GM23338 (cell line): Measurements from ENCODE around the gene ACOX1. TPM values are rescaled to one million over a fixed set of nuclear protein-coding genes. Genes with fewer than 3 reads are reported as not detected.

Source experiments
- ATAC-seq: fragments of 200-7000 bp; cut with Tn5 transposase; 3 replicates; pipeline ENCODE4 v1.9.1; 2020
- DNase-seq: peaks from one replicate; pipeline ENCODE4 v3.0.0-alpha.2; 2015; ENCODE audit warnings: low spot score
- H2AFZ ChIP-seq: fragments of 200-600 bp; sonication (generic); 2 replicates; pipeline ENCODE4 v1.8.0; 2016; ENCODE audit warnings: antibody characterized with exemption, mild to moderate bottlenecking, moderate library complexity
- H3F3A ChIP-seq: fragments of 200-600 bp; sonication (generic); replicated peaks from 2 replicates; pipeline ENCODE4 v1.8.0; 2017; ENCODE audit warnings: antibody characterized with exemption, mixed run types, low read depth
- H3K27ac ChIP-seq: fragments of 200-600 bp; sonication (generic); 2 replicates; pipeline ENCODE4 v1.6.1; 2016; ENCODE audit warnings: low read depth
- H3K27me3 ChIP-seq: fragments of 200-600 bp; sonication (generic); 2 replicates; pipeline ENCODE4 v1.8.0; 2016; ENCODE audit warnings: mild to moderate bottlenecking, mixed run types, moderate library complexity; ENCODE audit not compliant: insufficient read depth
- H3K36me3 ChIP-seq: fragments of 200-600 bp; sonication (generic); 2 replicates; pipeline ENCODE4 v1.8.0; 2016; ENCODE audit warnings: mild to moderate bottlenecking; ENCODE audit not compliant: insufficient read depth
- H3K4me1 ChIP-seq: fragments of 200-600 bp; sonication (generic); 2 replicates; pipeline ENCODE4 v1.8.0; 2016; ENCODE audit warnings: mild to moderate bottlenecking, moderate library complexity; ENCODE audit not compliant: insufficient read depth
- H3K4me2 ChIP-seq: fragments of 200-600 bp; sonication (generic); 2 replicates; pipeline ENCODE4 v1.7.1; 2017; ENCODE audit warnings: mixed run types
- H3K4me3 ChIP-seq: fragments of 200-600 bp; sonication (generic); 2 replicates; pipeline ENCODE4 v1.6.1; 2016; ENCODE audit warnings: mixed run types
- H3K79me2 ChIP-seq: fragments of 200-600 bp; sonication (generic); replicated peaks from 2 replicates; pipeline ENCODE4 v1.8.0; 2017; ENCODE audit warnings: mild to moderate bottlenecking; ENCODE audit not compliant: insufficient read depth
- H3K9me2 ChIP-seq: fragments of 200-600 bp; sonication (generic); 2 replicates; pipeline ENCODE4 v1.8.0; 2017; ENCODE audit not compliant: insufficient read depth
- H4K20me1 ChIP-seq: fragments of 200-600 bp; sonication (generic); replicated peaks from 2 replicates; pipeline ENCODE4 v1.8.0; 2017; ENCODE audit warnings: mild to moderate bottlenecking; ENCODE audit not compliant: insufficient read depth
- H3K27ac Mint-ChIP-seq: 2 replicates; pipeline ENCODE4 v1.8.0; 2020; ENCODE audit warnings: inconsistent platforms, mild to moderate bottlenecking, moderate library complexity, mixed read lengths
- H3K27me3 Mint-ChIP-seq: 3 replicates; pipeline ENCODE4 v1.8.0; 2022; ENCODE audit warnings: low read depth, mild to moderate bottlenecking, moderate library complexity, mixed read lengths, inconsistent platforms; ENCODE audit not compliant: insufficient read depth, poor library complexity
- H3K36me3 Mint-ChIP-seq: 3 replicates; pipeline ENCODE4 v1.8.0; 2021; ENCODE audit warnings: low read depth, mild to moderate bottlenecking, inconsistent platforms, moderate library complexity, mixed read lengths
- H3K4me1 Mint-ChIP-seq: 3 replicates; pipeline ENCODE4 v1.8.0; 2020; ENCODE audit warnings: mild to moderate bottlenecking, inconsistent platforms, mixed read lengths
- H3K4me3 Mint-ChIP-seq: 3 replicates; pipeline ENCODE4 v1.8.0; 2021; ENCODE audit warnings: moderate library complexity, mild to moderate bottlenecking, inconsistent platforms, mixed read lengths
- H3K9me3 Mint-ChIP-seq: 3 replicates; pipeline ENCODE4 v1.8.0; 2020; ENCODE audit warnings: moderate library complexity, mild to moderate bottlenecking, inconsistent platforms, mixed read lengths
- CREB1 ChIP-seq: fragments of 250-450 bp; sonication (Bioruptor Pico); IDR thresholded peaks from 2 replicates; pipeline ENCODE4 v1.5.0; 2020; ENCODE audit warnings: low read depth, mild to moderate bottlenecking, moderate library complexity
- ETS1 ChIP-seq: IDR thresholded peaks from 2 replicates; pipeline ENCODE4 v1.6.1; 2016; ENCODE audit warnings: antibody characterized with exemption
- EZH2 ChIP-seq: fragments of 200-600 bp; sonication (generic); IDR thresholded peaks from one replicate; pipeline ENCODE4 v1.8.0; 2017; ENCODE audit warnings: antibody characterized with exemption, mild to moderate bottlenecking, low read depth; ENCODE audit not compliant: unreplicated experiment
- JUNB ChIP-seq: IDR thresholded peaks from one replicate; pipeline ENCODE4 v1.6.1; 2016; ENCODE audit warnings: antibody characterized with exemption; ENCODE audit not compliant: unreplicated experiment
- NANOG ChIP-seq: IDR thresholded peaks from 2 replicates; pipeline ENCODE4 v1.6.1; 2016; ENCODE audit warnings: antibody characterized with exemption, borderline replicate concordance
- POLR2AphosphoS5 ChIP-seq: IDR thresholded peaks from 2 replicates; pipeline ENCODE4 v1.6.1; 2016; ENCODE audit warnings: antibody characterized with exemption, low read depth
- STAT1 ChIP-seq: IDR thresholded peaks from one replicate; pipeline ENCODE4 v1.6.1; 2016; ENCODE audit warnings: antibody characterized with exemption; ENCODE audit not compliant: unreplicated experiment
- ZNF114 ChIP-seq: fragments of 250-450 bp; sonication (Bioruptor Pico); IDR thresholded peaks from 2 replicates; pipeline ENCODE4 v1.5.0; 2020; ENCODE audit warnings: mild to moderate bottlenecking, moderate library complexity
- ZNF331 ChIP-seq: fragments of 250-450 bp; sonication (Bioruptor Pico); IDR thresholded peaks from 2 replicates; pipeline ENCODE4 v1.5.0; 2020; ENCODE audit warnings: low read depth, mild to moderate bottlenecking, moderate library complexity
- polyA plus RNA-seq: library from polyadenylated mRNA; unstranded; fragments of >200 nt; fragmentation: Nextera tagmentation; extraction: Ambion mirVana; gene quantifications from 2 replicates; pipeline ENCODE4 v1.2.1, GENCODE V29; 2016
- total RNA-seq: library from RNA; depleted of rRNA; stranded (reverse); fragments of >200 nt; shearing (Covaris generic); gene quantifications from 2 replicates; pipeline ENCODE4 v1.2.3, GENCODE V29; 2014
- TF ChIP-seq, protein P1 (sequence below), 2 experiments: fragments of 200-600 bp in 1 of 2; sonication (generic) in 1 of 2; conservative IDR thresholded peaks; 2 replicates each; pipeline versions ENCODE4 v1.5.1 to v1.6.1; 2016 to 2017; ENCODE audit warnings: antibody characterized with exemption in 2 of 2, low read depth in 2 of 2, mild to moderate bottlenecking in 2 of 2, moderate library complexity in 1 of 2
- TF ChIP-seq, protein P2 (sequence below): IDR thresholded peaks from one replicate; pipeline ENCODE4 v1.6.1; 2018; ENCODE audit warnings: antibody characterized with exemption; ENCODE audit not compliant: unreplicated experiment

Gene ACOX1
- total and polyA plus RNA-seq, 2 experiments from 2014 or later: 12.8 to 32.9 TPM

GRCh38 chr17:76005263-76006149 is 26.5 kb upstream of the ACOX1 start:
- H3K9me3 Mint-ChIP-seq: no peaks in the 10 kb centered on the region; the same call in none of the 3 replicates
- H3K4me1 ChIP-seq: no peaks in the 10 kb centered on the region
- no peaks in the 10 kb centered on the region for H4K20me1 ChIP-seq
- H3K4me1 Mint-ChIP-seq: peaks cover 2% of the 10 kb centered on the region
- peaks cover 10% of the 10 kb centered on the region for H3K27me3 Mint-ChIP-seq
- H3K4me3 Mint-ChIP-seq: no peak overlapping the region
- H3F3A ChIP-seq: 0 out of 2 replicates have a peak, but pooled peaks cover 3% of the 10 kb centered on the region
- no peak overlapping the region for H3K27ac ChIP-seq
- H3K4me3 ChIP-seq: no peak overlapping the region
- H3K36me3 Mint-ChIP-seq: peaks cover 3% of the 10 kb centered on the region
- no peak overlapping the region for H2AFZ ChIP-seq
- peak; percentile 95 for DNase-seq
- H3K36me3 ChIP-seq: no peaks in the 10 kb centered on the region
- no peaks in the 10 kb centered on the region for H3K27me3 ChIP-seq
- peak overlapping the region; percentile 93; the same call in 1 of the 2 replicates for H3K27ac Mint-ChIP-seq
- peak; percentile 87 for ATAC-seq
- H3K79me2 ChIP-seq: no peaks in the 10 kb centered on the region
- H3K9me2 ChIP-seq: no peaks in the 10 kb centered on the region
- H3K4me2 ChIP-seq: no peak overlapping the region
- TF ChIP-seq ZNF331 (CRISPR knock-in tag) (no peak), JUNB (no peak), STAT1 (no peak), NANOG (no peak)
- TF ChIP-seq, protein P1, sequence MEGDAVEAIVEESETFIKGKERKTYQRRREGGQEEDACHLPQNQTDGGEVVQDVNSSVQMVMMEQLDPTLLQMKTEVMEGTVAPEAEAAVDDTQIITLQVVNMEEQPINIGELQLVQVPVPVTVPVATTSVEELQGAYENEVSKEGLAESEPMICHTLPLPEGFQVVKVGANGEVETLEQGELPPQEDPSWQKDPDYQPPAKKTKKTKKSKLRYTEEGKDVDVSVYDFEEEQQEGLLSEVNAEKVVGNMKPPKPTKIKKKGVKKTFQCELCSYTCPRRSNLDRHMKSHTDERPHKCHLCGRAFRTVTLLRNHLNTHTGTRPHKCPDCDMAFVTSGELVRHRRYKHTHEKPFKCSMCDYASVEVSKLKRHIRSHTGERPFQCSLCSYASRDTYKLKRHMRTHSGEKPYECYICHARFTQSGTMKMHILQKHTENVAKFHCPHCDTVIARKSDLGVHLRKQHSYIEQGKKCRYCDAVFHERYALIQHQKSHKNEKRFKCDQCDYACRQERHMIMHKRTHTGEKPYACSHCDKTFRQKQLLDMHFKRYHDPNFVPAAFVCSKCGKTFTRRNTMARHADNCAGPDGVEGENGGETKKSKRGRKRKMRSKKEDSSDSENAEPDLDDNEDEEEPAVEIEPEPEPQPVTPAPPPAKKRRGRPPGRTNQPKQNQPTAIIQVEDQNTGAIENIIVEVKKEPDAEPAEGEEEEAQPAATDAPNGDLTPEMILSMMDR (conservative IDR thresholded peaks at IDR 0.05; ENCODE audit: low read depth in 2 of 2): peak; percentile 87 to 88
- TF ChIP-seq, protein P2, sequence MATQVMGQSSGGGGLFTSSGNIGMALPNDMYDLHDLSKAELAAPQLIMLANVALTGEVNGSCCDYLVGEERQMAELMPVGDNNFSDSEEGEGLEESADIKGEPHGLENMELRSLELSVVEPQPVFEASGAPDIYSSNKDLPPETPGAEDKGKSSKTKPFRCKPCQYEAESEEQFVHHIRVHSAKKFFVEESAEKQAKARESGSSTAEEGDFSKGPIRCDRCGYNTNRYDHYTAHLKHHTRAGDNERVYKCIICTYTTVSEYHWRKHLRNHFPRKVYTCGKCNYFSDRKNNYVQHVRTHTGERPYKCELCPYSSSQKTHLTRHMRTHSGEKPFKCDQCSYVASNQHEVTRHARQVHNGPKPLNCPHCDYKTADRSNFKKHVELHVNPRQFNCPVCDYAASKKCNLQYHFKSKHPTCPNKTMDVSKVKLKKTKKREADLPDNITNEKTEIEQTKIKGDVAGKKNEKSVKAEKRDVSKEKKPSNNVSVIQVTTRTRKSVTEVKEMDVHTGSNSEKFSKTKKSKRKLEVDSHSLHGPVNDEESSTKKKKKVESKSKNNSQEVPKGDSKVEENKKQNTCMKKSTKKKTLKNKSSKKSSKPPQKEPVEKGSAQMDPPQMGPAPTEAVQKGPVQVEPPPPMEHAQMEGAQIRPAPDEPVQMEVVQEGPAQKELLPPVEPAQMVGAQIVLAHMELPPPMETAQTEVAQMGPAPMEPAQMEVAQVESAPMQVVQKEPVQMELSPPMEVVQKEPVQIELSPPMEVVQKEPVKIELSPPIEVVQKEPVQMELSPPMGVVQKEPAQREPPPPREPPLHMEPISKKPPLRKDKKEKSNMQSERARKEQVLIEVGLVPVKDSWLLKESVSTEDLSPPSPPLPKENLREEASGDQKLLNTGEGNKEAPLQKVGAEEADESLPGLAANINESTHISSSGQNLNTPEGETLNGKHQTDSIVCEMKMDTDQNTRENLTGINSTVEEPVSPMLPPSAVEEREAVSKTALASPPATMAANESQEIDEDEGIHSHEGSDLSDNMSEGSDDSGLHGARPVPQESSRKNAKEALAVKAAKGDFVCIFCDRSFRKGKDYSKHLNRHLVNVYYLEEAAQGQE: no peak

DNA sequence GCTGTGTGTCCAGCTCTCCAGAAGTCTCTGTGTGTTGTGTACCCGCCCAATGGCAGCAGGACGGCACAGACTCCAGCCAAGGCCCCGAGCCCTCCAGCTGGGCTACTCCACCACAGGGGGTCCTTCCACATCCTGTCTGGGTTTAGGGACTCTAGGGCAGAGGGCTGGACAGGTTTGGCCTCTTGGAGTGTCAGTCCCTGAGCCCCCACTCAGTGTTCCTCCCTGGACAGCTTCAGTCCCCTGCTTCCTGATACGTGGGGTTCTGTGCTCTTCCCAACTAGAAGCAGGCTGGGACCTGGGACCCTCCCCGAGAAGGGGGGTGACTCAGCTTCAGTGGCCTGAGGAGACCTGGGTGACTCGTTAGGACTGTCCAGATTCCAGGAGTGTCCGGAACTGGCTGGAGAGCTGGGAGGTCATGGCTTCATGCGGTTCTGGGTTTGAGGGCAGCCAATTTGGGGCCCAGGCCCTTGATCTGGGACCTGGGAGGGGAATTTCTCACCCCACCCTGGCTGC is 25.8 kb upstream of the ACOX1 start:
- no peaks in the 10 kb centered on the region for H3K36me3 ChIP-seq
- Mint-ChIP-seq H3K27me3 (peaks cover 10% of the 10 kb centered on the region), H3K9me3 (no peaks in the 10 kb centered on the region; the same call in none of the 3 replicates), H3K36me3 (peaks cover 3% of the 10 kb centered on the region), H3K27ac (no peak overlapping the region), H3K4me3 (no peak overlapping the region), H3K4me1 (peaks cover 5% of the 10 kb centered on the region)
- H3K27ac ChIP-seq: no peak overlapping the region
- H2AFZ ChIP-seq: no peak overlapping the region
- H3K4me2 ChIP-seq: no peak overlapping the region
- H3K4me1 ChIP-seq: no peaks in the 10 kb centered on the region
- H3K9me2 ChIP-seq: no peaks in the 10 kb centered on the region
- no peaks in the 10 kb centered on the region for H3K27me3 ChIP-seq
- H3K79me2 ChIP-seq: no peaks in the 10 kb centered on the region
- no peak for DNase-seq
- 0 out of 2 replicates have a peak, but pooled peaks cover 3% of the 10 kb centered on the region for H3F3A ChIP-seq
- H3K4me3 ChIP-seq: no peak overlapping the region
- H4K20me1 ChIP-seq: no peaks in the 10 kb centered on the region
- no peak for ATAC-seq
- no peak for TF ChIP-seq ETS1
- no peak for TF ChIP-seq NANOG
- TF ChIP-seq STAT1: no peak
- TF ChIP-seq EZH2: no peak
- TF ChIP-seq, protein P1 (conservative IDR thresholded peaks at IDR 0.05; ENCODE audit: low read depth in 2 of 2): no peak
- TF ChIP-seq CREB1 (CRISPR knock-in tag): no peak
- no peak for TF ChIP-seq POLR2AphosphoS5
- TF ChIP-seq JUNB: no peak
- TF ChIP-seq ZNF331 (CRISPR knock-in tag): no peak
- TF ChIP-seq ZNF114 (CRISPR knock-in tag): no peak
